WTC11 (cell line): ENCODE results near the gene LHX5. TPM values are rescaled to one million over a fixed set of nuclear protein-coding genes. Genes with fewer than 3 reads are reported as not detected.

ENCODE experiments used
- ATAC-seq: fragments of 200-7000 bp; cut with Tn5 transposase; 2 replicates; pipeline ENCODE4 v1.10.0; 2021; ENCODE audit warnings: mild to moderate bottlenecking, moderate library complexity
- CTCF ChIA-PET: fragments of 300-600 bp; sonication (Branson Sonifier 250); formaldehyde crosslinking; loops from one replicate; lab custom pipeline; 2021; ENCODE audit warnings: antibody characterized with exemption; lab: Charles Lee
- POLR2A ChIA-PET: fragments of 350-600 bp; sonication (Branson Sonifier 250); formaldehyde crosslinking; loops from one replicate; lab custom pipeline; 2021; ENCODE audit warnings: antibody characterized with exemption; lab: Charles Lee
- DNase-seq: peaks from one replicate; pipeline ENCODE4 v3.0.0; 2021; ENCODE audit warnings: low spot score
- H3K27ac Mint-ChIP-seq: 2 replicates; pipeline ENCODE4 v1.8.0; 2021; ENCODE audit warnings: mixed read lengths
- H3K27me3 Mint-ChIP-seq: 2 replicates; pipeline ENCODE4 v1.8.0; 2021; ENCODE audit warnings: low read depth, mild to moderate bottlenecking, moderate library complexity, mixed read lengths
- H3K36me3 Mint-ChIP-seq: 2 replicates; pipeline ENCODE4 v1.8.0; 2021; ENCODE audit warnings: mixed read lengths
- H3K4me1 Mint-ChIP-seq: 2 replicates; pipeline ENCODE4 v1.8.0; 2022; ENCODE audit warnings: mixed read lengths
- H3K4me3 Mint-ChIP-seq: 2 replicates; pipeline ENCODE4 v1.8.0; 2021; ENCODE audit warnings: mild to moderate bottlenecking, moderate library complexity, mixed read lengths
- H3K9me3 Mint-ChIP-seq: 2 replicates; pipeline ENCODE4 v1.8.0; 2021; ENCODE audit warnings: mixed read lengths
- FOXK1 ChIP-seq: sonication (generic); formaldehyde crosslinking; IDR thresholded peaks from 2 replicates; pipeline ENCODE4 v1.8.0; 2022; ENCODE audit warnings: mild to moderate bottlenecking, moderate library complexity, missing genetic modification reagents
- GABPB1 ChIP-seq: sonication (generic); formaldehyde crosslinking; IDR thresholded peaks from 2 replicates; pipeline ENCODE4 v1.8.1; 2023; ENCODE audit warnings: mild to moderate bottlenecking, missing genetic modification reagents
- NFYB ChIP-seq: sonication (generic); formaldehyde crosslinking; conservative IDR thresholded peaks from 2 replicates; pipeline ENCODE4 v1.8.0; 2022; ENCODE audit warnings: low read depth, missing genetic modification reagents
- RORB ChIP-seq: fragments of 250-450 bp; sonication (Bioruptor Pico); IDR thresholded peaks from 2 replicates; pipeline ENCODE4 v1.9.0; 2021; ENCODE audit warnings: mild to moderate bottlenecking
- TEAD4 ChIP-seq: sonication (generic); formaldehyde crosslinking; IDR thresholded peaks from 2 replicates; pipeline ENCODE4 v1.8.0; 2022; ENCODE audit warnings: mild to moderate bottlenecking, missing genetic modification reagents
- ZNF396 ChIP-seq: fragments of 250-450 bp; sonication (Bioruptor Pico); IDR thresholded peaks from 2 replicates; pipeline ENCODE4 v1.8.0; 2021; ENCODE audit warnings: mild to moderate bottlenecking, moderate library complexity, borderline replicate concordance
- ZNF416 ChIP-seq: fragments of 250-450 bp; sonication (Bioruptor Pico); IDR thresholded peaks from 2 replicates; pipeline ENCODE4 v1.9.0; 2021; ENCODE audit warnings: mild to moderate bottlenecking, inconsistent platforms
- total RNA-seq: library from RNA; stranded (reverse); gene quantifications from 3 replicates; pipeline ENCODE4 v1.2.3, GENCODE V29; 2021
- TF ChIP-seq, protein P1 (sequence below): sonication (generic); formaldehyde crosslinking; IDR thresholded peaks from 2 replicates; pipeline ENCODE4 v1.8.1; 2023; ENCODE audit warnings: mild to moderate bottlenecking, missing genetic modification reagents, borderline replicate concordance
- TF ChIP-seq, protein P2 (sequence below): sonication (generic); formaldehyde crosslinking; IDR thresholded peaks from 2 replicates; pipeline ENCODE4 v1.8.1; 2023; ENCODE audit warnings: mild to moderate bottlenecking, missing genetic modification reagents, moderate library complexity
- TF ChIP-seq, protein P3 (sequence below): sonication (generic); formaldehyde crosslinking; IDR thresholded peaks from 2 replicates; pipeline ENCODE4 v1.8.0; 2023; ENCODE audit warnings: mild to moderate bottlenecking, missing genetic modification reagents
- TF ChIP-seq, protein P4 (sequence below): sonication (generic); formaldehyde crosslinking; IDR thresholded peaks from 2 replicates; pipeline ENCODE4 v1.8.1; 2023; ENCODE audit warnings: mild to moderate bottlenecking, moderate library complexity, missing genetic modification reagents
- TF ChIP-seq, protein P5 (sequence below): sonication (generic); formaldehyde crosslinking; IDR thresholded peaks from 2 replicates; pipeline ENCODE4 v1.8.0; 2022; ENCODE audit warnings: mild to moderate bottlenecking, missing genetic modification reagents

LHX5 gene
- total RNA-seq, 1 experiment from 2014 or later = 3.0 TPM

DNA sequence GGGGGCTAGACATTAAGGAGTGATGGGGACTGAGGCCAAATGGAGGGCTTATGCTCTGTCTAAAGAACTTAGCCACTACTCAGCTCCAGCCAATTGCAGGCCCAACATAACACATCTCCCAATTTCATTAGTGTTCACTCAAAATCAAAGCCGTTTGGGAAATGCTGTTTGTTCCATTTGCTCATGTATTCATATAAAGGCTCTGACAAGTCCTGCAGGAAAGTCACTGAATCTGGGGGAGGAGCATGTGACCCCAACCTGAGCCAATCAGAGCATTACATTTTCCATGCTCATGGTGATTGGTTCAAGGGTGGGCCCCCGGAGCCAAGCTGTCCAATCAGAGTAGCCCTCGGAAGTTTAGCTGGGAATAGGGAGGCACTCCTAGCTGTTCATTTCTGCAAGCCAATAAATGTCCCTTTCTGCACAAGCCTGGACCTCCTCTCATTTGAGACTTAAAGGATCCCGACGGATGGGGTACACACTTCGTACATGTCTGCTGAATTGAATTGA lies 28.6 kb downstream of the LHX5 start:
- TF ChIP-seq, protein P1, sequence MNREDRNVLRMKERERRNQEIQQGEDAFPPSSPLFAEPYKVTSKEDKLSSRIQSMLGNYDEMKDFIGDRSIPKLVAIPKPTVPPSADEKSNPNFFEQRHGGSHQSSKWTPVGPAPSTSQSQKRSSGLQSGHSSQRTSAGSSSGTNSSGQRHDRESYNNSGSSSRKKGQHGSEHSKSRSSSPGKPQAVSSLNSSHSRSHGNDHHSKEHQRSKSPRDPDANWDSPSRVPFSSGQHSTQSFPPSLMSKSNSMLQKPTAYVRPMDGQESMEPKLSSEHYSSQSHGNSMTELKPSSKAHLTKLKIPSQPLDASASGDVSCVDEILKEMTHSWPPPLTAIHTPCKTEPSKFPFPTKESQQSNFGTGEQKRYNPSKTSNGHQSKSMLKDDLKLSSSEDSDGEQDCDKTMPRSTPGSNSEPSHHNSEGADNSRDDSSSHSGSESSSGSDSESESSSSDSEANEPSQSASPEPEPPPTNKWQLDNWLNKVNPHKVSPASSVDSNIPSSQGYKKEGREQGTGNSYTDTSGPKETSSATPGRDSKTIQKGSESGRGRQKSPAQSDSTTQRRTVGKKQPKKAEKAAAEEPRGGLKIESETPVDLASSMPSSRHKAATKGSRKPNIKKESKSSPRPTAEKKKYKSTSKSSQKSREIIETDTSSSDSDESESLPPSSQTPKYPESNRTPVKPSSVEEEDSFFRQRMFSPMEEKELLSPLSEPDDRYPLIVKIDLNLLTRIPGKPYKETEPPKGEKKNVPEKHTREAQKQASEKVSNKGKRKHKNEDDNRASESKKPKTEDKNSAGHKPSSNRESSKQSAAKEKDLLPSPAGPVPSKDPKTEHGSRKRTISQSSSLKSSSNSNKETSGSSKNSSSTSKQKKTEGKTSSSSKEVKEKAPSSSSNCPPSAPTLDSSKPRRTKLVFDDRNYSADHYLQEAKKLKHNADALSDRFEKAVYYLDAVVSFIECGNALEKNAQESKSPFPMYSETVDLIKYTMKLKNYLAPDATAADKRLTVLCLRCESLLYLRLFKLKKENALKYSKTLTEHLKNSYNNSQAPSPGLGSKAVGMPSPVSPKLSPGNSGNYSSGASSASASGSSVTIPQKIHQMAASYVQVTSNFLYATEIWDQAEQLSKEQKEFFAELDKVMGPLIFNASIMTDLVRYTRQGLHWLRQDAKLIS (CRISPR knock-in tag) = no peak
- TF ChIP-seq, protein P2, sequence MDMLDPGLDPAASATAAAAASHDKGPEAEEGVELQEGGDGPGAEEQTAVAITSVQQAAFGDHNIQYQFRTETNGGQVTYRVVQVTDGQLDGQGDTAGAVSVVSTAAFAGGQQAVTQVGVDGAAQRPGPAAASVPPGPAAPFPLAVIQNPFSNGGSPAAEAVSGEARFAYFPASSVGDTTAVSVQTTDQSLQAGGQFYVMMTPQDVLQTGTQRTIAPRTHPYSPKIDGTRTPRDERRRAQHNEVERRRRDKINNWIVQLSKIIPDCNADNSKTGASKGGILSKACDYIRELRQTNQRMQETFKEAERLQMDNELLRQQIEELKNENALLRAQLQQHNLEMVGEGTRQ = 0 out of 2 replicates have a peak, but pooled peaks have one; percentile 14
- no peaks in the 10 kb centered on the region for H3K36me3 Mint-ChIP-seq
- H3K27ac Mint-ChIP-seq = no peak overlapping the region
- POLR2A ChIA-PET = no interaction called here
- CTCF ChIA-PET = interaction anchor here (1.1 to 3.7 kb wide), 3 partner anchors 10 to 19 kb away, joined by 3 to 24 read pairs (median 10); no protein-coding TSS in a partner anchor
- H3K27me3 Mint-ChIP-seq = peaks cover 9% of the 10 kb centered on the region
- H3K4me3 Mint-ChIP-seq = no peak overlapping the region
- ATAC-seq = no peak
- H3K9me3 Mint-ChIP-seq = peaks cover 18% of the 10 kb centered on the region
- peaks cover 3% of the 10 kb centered on the region; the same call in 1 of the 2 replicates for H3K4me1 Mint-ChIP-seq
- no peak for DNase-seq

DNA sequence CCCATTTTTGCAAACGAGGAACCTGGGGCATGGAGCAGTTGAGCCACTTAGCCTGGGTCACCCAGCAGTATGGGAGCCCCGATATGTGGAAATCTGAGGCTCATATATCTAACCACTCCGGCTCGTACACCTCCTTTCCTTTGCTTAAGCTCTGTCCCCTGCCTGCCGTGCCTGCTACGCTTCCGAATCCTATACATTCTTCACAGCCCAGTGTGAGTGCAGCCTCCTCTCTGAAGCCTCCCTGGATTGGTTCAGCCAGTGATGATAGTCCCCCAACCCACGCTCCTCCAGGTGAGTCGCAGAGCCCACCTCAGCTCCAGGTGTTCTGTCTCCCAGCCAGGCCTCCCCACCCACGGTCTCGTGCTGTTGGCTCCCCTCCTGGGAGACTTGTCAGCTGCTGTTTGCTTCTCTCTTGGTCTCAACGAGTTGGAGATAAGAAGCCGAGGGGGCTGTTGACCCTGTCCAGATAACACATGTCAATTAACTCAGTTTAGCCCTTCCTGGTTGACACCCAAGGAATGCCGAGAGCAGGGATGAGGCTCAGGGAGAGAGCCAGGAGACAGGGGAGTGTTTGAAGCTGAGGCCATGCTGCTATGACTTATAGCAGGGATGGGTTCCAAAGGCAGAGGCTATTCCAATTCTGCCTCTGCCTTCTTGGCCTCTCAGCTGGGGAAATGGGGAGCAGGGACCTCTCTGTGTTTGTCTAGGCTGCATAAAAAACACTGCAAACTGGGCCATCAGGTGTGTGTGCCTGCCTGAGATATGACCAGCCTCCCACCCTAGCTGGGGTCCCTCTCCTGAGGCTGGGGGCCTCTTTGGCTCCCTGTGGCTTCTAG lies 30.5 kb downstream of the LHX5 start:
- POLR2A ChIA-PET = no interaction called here
- CTCF ChIA-PET = interaction anchor here (0.7 to 3.7 kb wide), 6 partner anchors 15 to 378 kb away, joined by 3 to 24 read pairs (median 8); no protein-coding TSS in a partner anchor

More for the DNA sequence above, 30.5 kb downstream of the LHX5 start:
- H3K4me3 Mint-ChIP-seq = no peak overlapping the region
- ATAC-seq = no peak
- H3K27ac Mint-ChIP-seq = no peak overlapping the region
- peaks cover 3% of the 10 kb centered on the region; the same call in 1 of the 2 replicates for H3K4me1 Mint-ChIP-seq
- H3K27me3 Mint-ChIP-seq = peaks cover 9% of the 10 kb centered on the region
- no peak for TF ChIP-seq ZNF396
- no peak for TF ChIP-seq RORB (CRISPR knock-in tag)
- TF ChIP-seq, protein P3, sequence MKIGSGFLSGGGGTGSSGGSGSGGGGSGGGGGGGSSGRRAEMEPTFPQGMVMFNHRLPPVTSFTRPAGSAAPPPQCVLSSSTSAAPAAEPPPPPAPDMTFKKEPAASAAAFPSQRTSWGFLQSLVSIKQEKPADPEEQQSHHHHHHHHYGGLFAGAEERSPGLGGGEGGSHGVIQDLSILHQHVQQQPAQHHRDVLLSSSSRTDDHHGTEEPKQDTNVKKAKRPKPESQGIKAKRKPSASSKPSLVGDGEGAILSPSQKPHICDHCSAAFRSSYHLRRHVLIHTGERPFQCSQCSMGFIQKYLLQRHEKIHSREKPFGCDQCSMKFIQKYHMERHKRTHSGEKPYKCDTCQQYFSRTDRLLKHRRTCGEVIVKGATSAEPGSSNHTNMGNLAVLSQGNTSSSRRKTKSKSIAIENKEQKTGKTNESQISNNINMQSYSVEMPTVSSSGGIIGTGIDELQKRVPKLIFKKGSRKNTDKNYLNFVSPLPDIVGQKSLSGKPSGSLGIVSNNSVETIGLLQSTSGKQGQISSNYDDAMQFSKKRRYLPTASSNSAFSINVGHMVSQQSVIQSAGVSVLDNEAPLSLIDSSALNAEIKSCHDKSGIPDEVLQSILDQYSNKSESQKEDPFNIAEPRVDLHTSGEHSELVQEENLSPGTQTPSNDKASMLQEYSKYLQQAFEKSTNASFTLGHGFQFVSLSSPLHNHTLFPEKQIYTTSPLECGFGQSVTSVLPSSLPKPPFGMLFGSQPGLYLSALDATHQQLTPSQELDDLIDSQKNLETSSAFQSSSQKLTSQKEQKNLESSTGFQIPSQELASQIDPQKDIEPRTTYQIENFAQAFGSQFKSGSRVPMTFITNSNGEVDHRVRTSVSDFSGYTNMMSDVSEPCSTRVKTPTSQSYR (CRISPR knock-in tag) = no peak
- TF ChIP-seq, protein P4, sequence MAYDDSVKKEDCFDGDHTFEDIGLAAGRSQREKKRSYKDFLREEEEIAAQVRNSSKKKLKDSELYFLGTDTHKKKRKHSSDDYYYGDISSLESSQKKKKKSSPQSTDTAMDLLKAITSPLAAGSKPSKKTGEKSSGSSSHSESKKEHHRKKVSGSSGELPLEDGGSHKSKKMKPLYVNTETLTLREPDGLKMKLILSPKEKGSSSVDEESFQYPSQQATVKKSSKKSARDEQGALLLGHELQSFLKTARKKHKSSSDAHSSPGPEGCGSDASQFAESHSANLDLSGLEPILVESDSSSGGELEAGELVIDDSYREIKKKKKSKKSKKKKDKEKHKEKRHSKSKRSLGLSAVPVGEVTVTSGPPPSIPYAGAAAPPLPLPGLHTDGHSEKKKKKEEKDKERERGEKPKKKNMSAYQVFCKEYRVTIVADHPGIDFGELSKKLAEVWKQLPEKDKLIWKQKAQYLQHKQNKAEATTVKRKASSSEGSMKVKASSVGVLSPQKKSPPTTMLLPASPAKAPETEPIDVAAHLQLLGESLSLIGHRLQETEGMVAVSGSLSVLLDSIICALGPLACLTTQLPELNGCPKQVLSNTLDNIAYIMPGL (CRISPR knock-in tag) = no peak
- no peak for TF ChIP-seq ZNF416 (CRISPR knock-in tag)
- no peak for TF ChIP-seq TEAD4
- no peak for TF ChIP-seq FOXK1 (CRISPR knock-in tag)
- TF ChIP-seq, protein P5, sequence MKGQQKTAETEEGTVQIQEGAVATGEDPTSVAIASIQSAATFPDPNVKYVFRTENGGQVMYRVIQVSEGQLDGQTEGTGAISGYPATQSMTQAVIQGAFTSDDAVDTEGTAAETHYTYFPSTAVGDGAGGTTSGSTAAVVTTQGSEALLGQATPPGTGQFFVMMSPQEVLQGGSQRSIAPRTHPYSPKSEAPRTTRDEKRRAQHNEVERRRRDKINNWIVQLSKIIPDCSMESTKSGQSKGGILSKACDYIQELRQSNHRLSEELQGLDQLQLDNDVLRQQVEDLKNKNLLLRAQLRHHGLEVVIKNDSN (CRISPR knock-in tag) = no peak
- TF ChIP-seq NFYB (CRISPR knock-in tag) = no peak
- TF ChIP-seq GABPB1 (CRISPR knock-in tag) = no peak
- TF ChIP-seq, all 79 proteins: peak for 0
- Mint-ChIP-seq H3K9me3 (peaks cover 14% of the 10 kb centered on the region), H3K36me3 (no peaks in the 10 kb centered on the region)
- DNase-seq = no peak
